HEK293 (cell line): ENCODE measurements around the gene DPH2.
A peak's percentile ranks its signal among the peaks of the same experiment; 100 is the strongest.

Experiments
- CTCF ChIA-PET: fragments of 350-600 bp; formaldehyde crosslinking; extraction: SDS; loops from one replicate; lab custom pipeline; 2021; ENCODE audit warnings: antibody characterized with exemption; lab: Yijun Ruan, JAX
- POLR2A ChIA-PET: fragments of 300-600 bp; formaldehyde crosslinking; extraction: SDS; loops from one replicate; lab custom pipeline; 2020; ENCODE audit warnings: antibody characterized with exemption, inconsistent platforms; lab: Yijun Ruan, JAX
- H3K27ac ChIP-seq: fragments of 200-500 bp; sonication (Bioruptor generic); 2 replicates; pipeline ENCODE4 v1.5.1; 2014; ENCODE audit warnings: low read depth, low read length, control low read depth, inconsistent platforms; ENCODE audit errors: extremely low read depth
- H3K36me3 ChIP-seq, 2 experiments: fragments of 200-500 bp in 1 of 2; sonication (Bioruptor generic) in 1 of 2; 1 replicate in 1 of 2; 2 replicates in 1 of 2; pipeline ENCODE4 v1.5.1; 2014 to 2017; ENCODE audit warnings: inconsistent platforms in 2 of 2, low read length in 2 of 2; ENCODE audit not compliant: control insufficient read depth in 2 of 2, insufficient read depth in 1 of 2
- H3K4me1 ChIP-seq: fragments of 200-500 bp; sonication (Bioruptor generic); 2 replicates; pipeline ENCODE4 v1.5.1; 2014; ENCODE audit warnings: mild to moderate bottlenecking, low read length, inconsistent platforms; ENCODE audit not compliant: control insufficient read depth, insufficient read depth
- H3K4me3 ChIP-seq: 2 replicates; pipeline ENCODE4 v1.5.1; 2011; ENCODE audit warnings: low read depth, mild to moderate bottlenecking, control low read depth, low read length, moderate library complexity
- H3K9me3 ChIP-seq: fragments of 200-500 bp; sonication (Bioruptor generic); 2 replicates; pipeline ENCODE4 v1.5.1; 2014; ENCODE audit warnings: low read depth, low read length, inconsistent platforms; ENCODE audit not compliant: control insufficient read depth, insufficient read depth
- GLIS2 ChIP-seq: fragments of 450-650 bp; formaldehyde crosslinking; IDR thresholded peaks from 2 replicates; pipeline ENCODE4 v1.5.1; 2016; ENCODE audit warnings: missing biosample characterization, missing genetic modification characterization
- INSM2 ChIP-seq: fragments of 450-650 bp; formaldehyde crosslinking; IDR thresholded peaks from 2 replicates; pipeline ENCODE4 v1.5.1; 2016; ENCODE audit warnings: missing biosample characterization, missing genetic modification characterization
- KLF7 ChIP-seq: fragments of 450-650 bp; formaldehyde crosslinking; IDR thresholded peaks from 2 replicates; pipeline ENCODE4 v1.5.1; 2016; ENCODE audit warnings: missing biosample characterization, missing genetic modification characterization, borderline replicate concordance
- OVOL3 ChIP-seq: fragments of 450-650 bp; formaldehyde crosslinking; IDR thresholded peaks from 2 replicates; pipeline ENCODE4 v1.5.1; 2016; ENCODE audit warnings: missing biosample characterization, missing genetic modification characterization
- PRDM1 ChIP-seq: fragments of 450-650 bp; formaldehyde crosslinking; IDR thresholded peaks from 2 replicates; pipeline ENCODE4; 2016; ENCODE audit warnings: missing biosample characterization, missing genetic modification characterization
- ZBTB17 ChIP-seq: fragments of 450-650 bp; formaldehyde crosslinking; IDR thresholded peaks from 2 replicates; pipeline ENCODE4 v1.5.1; 2016; ENCODE audit warnings: missing biosample characterization, missing genetic modification characterization
- ZFHX2 ChIP-seq: fragments of 450-650 bp; formaldehyde crosslinking; conservative IDR thresholded peaks from 2 replicates; pipeline ENCODE4 v1.5.1; 2016; ENCODE audit warnings: missing biosample characterization, missing genetic modification characterization
- ZNF146 ChIP-seq: fragments of 450-650 bp; formaldehyde crosslinking; IDR thresholded peaks from 2 replicates; pipeline ENCODE4 v1.5.1; 2016; ENCODE audit warnings: missing biosample characterization, missing genetic modification characterization
- ZNF155 ChIP-seq: fragments of 450-650 bp; formaldehyde crosslinking; IDR thresholded peaks from 2 replicates; pipeline ENCODE4 v1.5.1; 2016; ENCODE audit warnings: missing biosample characterization, missing genetic modification characterization
- ZNF18 ChIP-seq: fragments of 450-650 bp; formaldehyde crosslinking; IDR thresholded peaks from 2 replicates; pipeline ENCODE4 v1.5.1; 2016; ENCODE audit warnings: missing biosample characterization, missing genetic modification characterization
- ZNF19 ChIP-seq: fragments of 450-650 bp; formaldehyde crosslinking; IDR thresholded peaks from 2 replicates; pipeline ENCODE4; 2016; ENCODE audit warnings: missing biosample characterization, missing genetic modification characterization, low read depth
- ZNF366 ChIP-seq: fragments of 450-650 bp; formaldehyde crosslinking; conservative IDR thresholded peaks from 2 replicates; pipeline ENCODE4 v1.5.1; 2016; ENCODE audit warnings: missing biosample characterization, missing genetic modification characterization
- ZNF514 ChIP-seq: fragments of 450-650 bp; formaldehyde crosslinking; IDR thresholded peaks from 2 replicates; pipeline ENCODE4 v1.5.1; 2016; ENCODE audit warnings: missing biosample characterization, missing genetic modification characterization
- ZNF544 ChIP-seq: fragments of 450-650 bp; formaldehyde crosslinking; IDR thresholded peaks from 2 replicates; pipeline ENCODE4 v1.5.0; 2017; ENCODE audit warnings: missing biosample characterization, missing genetic modification characterization
- ZNF555 ChIP-seq: fragments of 450-650 bp; formaldehyde crosslinking; conservative IDR thresholded peaks from 2 replicates; pipeline ENCODE4 v1.5.1; 2017; ENCODE audit warnings: missing biosample characterization, mild to moderate bottlenecking, missing genetic modification characterization, inconsistent platforms
- ZNF658 ChIP-seq: fragments of 450-650 bp; formaldehyde crosslinking; IDR thresholded peaks from 2 replicates; pipeline ENCODE4; 2016; ENCODE audit warnings: missing biosample characterization, missing genetic modification characterization
- ZNF692 ChIP-seq: fragments of 450-650 bp; formaldehyde crosslinking; IDR thresholded peaks from 2 replicates; pipeline ENCODE4 v1.5.1; 2016; ENCODE audit warnings: missing biosample characterization, missing genetic modification characterization
- ZNF707 ChIP-seq: fragments of 450-650 bp; formaldehyde crosslinking; IDR thresholded peaks from 2 replicates; pipeline ENCODE4 v1.5.1; 2016; ENCODE audit warnings: missing biosample characterization, missing genetic modification characterization
- ZSCAN18 ChIP-seq: fragments of 450-650 bp; formaldehyde crosslinking; IDR thresholded peaks from 2 replicates; pipeline ENCODE4 v1.5.1; 2016; ENCODE audit warnings: missing biosample characterization, missing genetic modification characterization

DPH2 gene

GRCh38 chr1:43977376-43978263, 7.8 kb downstream of the DPH2 start:
- POLR2A ChIA-PET: interaction anchor here (0.6 to 3.6 kb wide), 6 partner anchors 8 to 54 kb away, joined by 3 to 15 read pairs (median 4); partner anchors contain the start of genes CCDC24, DPH2, IPO13 and SLC6A9
- CTCF ChIA-PET: interaction anchor here (0.6 kb wide), 1 partner anchor 1024 kb away, joined by 3 read pairs; no protein-coding TSS in a partner anchor
- H3K9me3 ChIP-seq: no peaks in the 10 kb centered on the region
- TF ChIP-seq ZNF692 (tag by site-specific recombination) (no peak), ZNF19 (tag by site-specific recombination) (no peak), ZNF544 (tag by site-specific recombination) (no peak), KLF7 (tag by site-specific recombination) (no peak), ZFHX2 (0 out of 2 replicates have a peak, but pooled peaks have one; percentile 5), ZBTB17 (tag by site-specific recombination) (peak; percentile 54; the same call in 1 of the 2 replicates), ZNF366 (tag by site-specific recombination) (peak; percentile 58; the same call in 1 of the 2 replicates), ZSCAN18 (tag by site-specific recombination) (no peak), PRDM1 (tag by site-specific recombination) (no peak)
- TF ChIP-seq, all 188 proteins: peak for 3
- H3K4me3 ChIP-seq: no peak overlapping the region
- peak overlapping the region; percentile 11; the same call in 1 of the 2 replicates for H3K27ac ChIP-seq
- H3K36me3 ChIP-seq: peaks cover 7 to 60% of the 10 kb centered on the region in 2 experiments; a peak in 2 of 3 replicates
- H3K4me1 ChIP-seq: peaks cover 3% of the 10 kb centered on the region; the same call in 1 of the 2 replicates

GRCh38 chr1:43978264-43978550, 8.4 kb downstream of the DPH2 start:
- peaks cover 3% of the 10 kb centered on the region; the same call in 1 of the 2 replicates for H3K4me1 ChIP-seq
- no peak overlapping the region for H3K27ac ChIP-seq
- CTCF ChIA-PET: interaction anchor here (0.6 kb wide), 1 partner anchor 1025 kb away, joined by 3 read pairs; no protein-coding TSS in a partner anchor
- TF ChIP-seq ZNF155 (no peak), INSM2 (tag by site-specific recombination) (no peak), ZNF707 (no peak), GLIS2 (tag by site-specific recombination) (no peak), OVOL3 (no peak), ZNF658 (tag by site-specific recombination) (no peak), ZNF18 (tag by site-specific recombination) (no peak), ZNF555 (tag by site-specific recombination) (no peak), ZNF514 (tag by site-specific recombination) (no peak), ZNF146 (no peak)
- peaks cover 7 to 60% of the 10 kb centered on the region in 2 experiments; a peak in 2 of 3 replicates for H3K36me3 ChIP-seq
- POLR2A ChIA-PET: interaction anchor here (0.6 to 1.3 kb wide), 4 partner anchors 9 to 53 kb away, joined by 3 to 4 read pairs (median 4); partner anchors contain the start of genes DPH2, IPO13 and SLC6A9
- H3K4me3 ChIP-seq: no peak overlapping the region; the same call in 1 of the 2 replicates
- no peaks in the 10 kb centered on the region for H3K9me3 ChIP-seq
